ENCODE results near the gene CD82. TPM values are rescaled to one million over a fixed set of nuclear protein-coding genes. Genes with fewer than 3 reads are reported as not detected.
A peak's percentile ranks its signal among the peaks of the same experiment; 100 is the strongest.

Gene CD82
- total RNA-seq, 1 donor from 2014 or later, result 127 TPM

DNA sequence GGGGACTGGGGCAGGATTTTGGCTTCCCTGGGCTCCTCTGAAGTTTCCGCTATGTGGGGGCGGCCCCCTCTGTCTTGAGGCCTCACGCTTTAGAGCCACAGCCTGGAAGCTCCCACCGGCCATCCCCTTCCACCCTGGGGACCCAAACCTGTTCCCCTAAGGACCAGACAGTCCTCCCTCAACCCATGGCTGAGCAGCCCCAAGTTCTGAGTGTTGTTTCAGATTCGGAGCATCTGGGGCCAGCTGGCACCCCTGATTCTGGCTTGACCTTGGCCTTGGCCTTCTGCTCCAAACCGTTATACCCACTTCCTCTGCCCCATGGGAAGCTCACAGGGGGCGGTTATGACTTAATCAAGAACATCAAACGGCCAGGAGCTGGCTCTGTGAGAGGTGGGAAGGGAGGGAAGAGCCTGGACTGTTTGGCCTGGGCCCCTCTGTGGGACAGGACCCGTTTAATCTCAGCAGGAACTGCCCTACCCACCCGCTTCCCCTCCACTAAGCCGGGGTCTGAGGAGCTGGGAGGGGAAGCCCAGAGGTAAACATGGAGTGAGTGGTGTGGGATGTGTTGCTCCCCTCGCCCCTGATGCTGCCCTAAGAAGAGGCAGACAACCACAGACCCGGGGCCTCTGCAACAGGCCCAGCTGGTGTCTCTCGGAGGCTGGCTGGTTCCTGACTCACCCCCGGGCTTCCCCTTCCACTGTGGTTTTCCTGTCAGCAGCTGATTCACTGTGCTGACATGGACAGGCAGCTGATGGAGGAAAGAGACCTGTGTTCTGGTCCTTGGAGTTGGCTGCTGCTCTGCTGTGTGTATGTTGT is 3.4 kb downstream of the CD82 start:
- ATAC-seq (no peak), DNase-seq (ENCODE audit: low spot score) (peak; percentile 79)
- intact Hi-C loops (cut with DNase I), result no loop called here

DNA sequence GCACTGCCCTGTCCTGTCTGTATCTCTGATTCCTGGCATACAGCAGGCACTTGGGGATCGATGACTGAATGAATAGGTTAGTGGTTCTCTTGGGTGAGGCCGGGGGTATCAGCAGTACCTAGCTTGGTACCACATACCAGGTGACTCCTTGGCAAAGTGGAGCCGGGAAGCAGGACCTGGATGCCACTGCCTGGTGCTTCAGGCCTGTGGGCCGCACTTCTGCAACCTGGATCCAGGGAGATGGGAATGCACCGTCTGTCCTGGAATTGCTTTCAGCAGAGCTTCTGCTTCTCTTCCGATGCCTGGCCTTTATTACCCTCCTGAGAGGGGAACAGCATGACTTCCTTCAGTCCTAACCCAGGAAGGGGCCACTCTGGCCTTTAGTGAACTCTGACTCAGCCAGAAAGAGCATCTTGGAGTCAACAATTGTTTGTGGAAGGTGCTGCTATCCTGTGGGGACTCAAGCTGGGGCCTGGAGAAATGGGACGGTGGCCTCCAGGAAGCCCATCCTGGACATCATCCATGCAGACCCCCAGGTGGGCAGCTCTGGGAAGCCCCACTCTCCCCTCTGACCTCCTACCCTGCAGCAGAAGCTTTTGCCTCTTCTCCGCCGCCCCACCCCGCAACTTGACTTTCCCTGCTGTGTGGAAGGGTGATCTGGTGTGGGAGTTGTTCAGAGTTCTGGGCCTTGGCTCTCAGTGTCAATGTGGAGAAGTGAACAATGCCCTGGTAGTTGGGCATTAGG is 5.1 kb downstream of the CD82 start:
- ATAC-seq, result no peak
- no peak for DNase-seq (ENCODE audit: low spot score)
- intact Hi-C loops (cut with DNase I), result no loop called here

DNA sequence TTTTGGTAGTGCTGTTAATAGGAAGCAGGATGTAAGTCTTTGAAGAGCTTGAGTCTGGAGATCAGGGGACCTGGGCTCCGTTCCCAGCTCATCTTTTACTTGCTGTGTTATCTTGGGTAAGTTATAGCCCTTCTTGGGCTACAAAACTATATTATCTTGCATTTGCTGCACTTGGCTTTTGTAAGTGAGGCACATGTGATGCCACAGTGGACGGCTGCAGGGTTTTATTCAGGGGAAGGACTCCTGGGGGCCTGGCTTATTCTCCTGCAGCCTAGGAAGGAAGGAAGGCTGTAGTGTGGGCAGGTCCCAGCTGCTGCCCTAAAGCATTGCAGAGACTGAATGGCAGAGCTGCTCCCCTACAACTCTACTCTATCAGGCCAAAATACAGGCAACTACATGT is 6.4 kb downstream of the CD82 start:
- intact Hi-C loops (cut with DNase I), result no loop called here
- no peak for DNase-seq (ENCODE audit: low spot score)

DNA sequence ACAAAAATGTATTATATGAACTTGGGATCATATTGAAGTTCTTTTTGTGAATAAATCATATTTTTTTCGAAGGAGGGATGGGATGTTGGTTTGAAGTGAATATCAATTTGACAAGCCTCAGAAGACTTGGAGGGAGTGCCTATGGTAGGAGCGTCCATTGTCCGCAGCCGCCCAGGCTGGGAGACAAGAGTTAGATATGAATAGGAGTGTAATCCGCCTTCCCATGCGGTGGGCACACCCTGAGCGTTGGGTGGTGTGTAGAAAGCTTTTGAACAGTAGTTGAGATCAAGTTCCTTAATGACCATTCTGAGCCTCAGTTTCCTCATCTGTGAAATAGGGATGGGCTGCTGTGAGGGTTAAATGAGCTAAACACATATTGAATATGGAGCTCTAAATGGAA is 7.0 kb downstream of the CD82 start:
- intact Hi-C loops (cut with DNase I), result no loop called here

More for the DNA sequence above, 6.4 kb downstream of the CD82 start:
- ATAC-seq, result no peak

DNA sequence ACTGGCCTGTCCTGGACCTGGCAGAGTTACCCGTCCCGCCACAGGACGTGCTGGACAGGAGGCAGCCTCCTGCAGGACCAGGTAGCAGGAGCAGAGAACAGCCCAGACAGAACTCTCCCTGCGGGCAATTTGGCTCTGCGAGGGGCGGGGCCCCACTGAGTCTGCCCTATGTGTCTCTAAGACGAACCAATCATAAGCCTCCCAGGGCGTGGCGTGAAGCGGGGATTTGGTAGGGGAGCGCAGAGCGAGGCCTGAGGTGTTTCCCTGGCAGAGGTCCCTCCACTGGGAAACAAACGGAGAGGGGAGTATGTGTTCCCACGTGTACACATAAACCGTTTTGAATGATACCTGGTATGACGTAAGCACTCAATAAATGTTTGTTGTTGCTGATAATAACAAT is 7.4 kb downstream of the CD82 start:
- no peak for ATAC-seq
- DNase-seq (ENCODE audit: low spot score), result no peak
- intact Hi-C loops (cut with DNase I), result no loop called here

More for the DNA sequence above, 7.0 kb downstream of the CD82 start:
- ATAC-seq, result no peak
- no peak for DNase-seq (ENCODE audit: low spot score)

DNA sequence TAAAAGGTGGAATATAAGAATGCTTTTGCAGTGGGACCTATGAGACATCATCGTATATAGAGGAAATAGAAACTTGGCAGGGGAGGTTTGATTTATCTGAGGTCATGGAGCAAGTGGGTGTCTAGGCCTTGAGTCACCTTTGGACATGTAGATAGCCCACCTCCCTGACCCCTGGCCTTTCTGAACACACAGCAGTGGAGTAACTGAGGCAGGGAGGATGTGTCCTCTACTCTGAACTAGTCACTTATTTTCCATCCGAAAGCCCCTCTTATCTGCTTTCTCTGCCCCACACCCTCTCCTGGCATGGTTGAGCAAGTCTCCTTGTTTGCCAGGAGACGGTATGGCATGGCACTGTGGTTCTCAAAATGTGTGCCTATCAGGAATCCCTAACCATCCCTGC is 7.9 kb downstream of the CD82 start:
- ATAC-seq (no peak), DNase-seq (ENCODE audit: low spot score) (no peak)
- intact Hi-C loops (cut with DNase I), result no loop called here

DNA sequence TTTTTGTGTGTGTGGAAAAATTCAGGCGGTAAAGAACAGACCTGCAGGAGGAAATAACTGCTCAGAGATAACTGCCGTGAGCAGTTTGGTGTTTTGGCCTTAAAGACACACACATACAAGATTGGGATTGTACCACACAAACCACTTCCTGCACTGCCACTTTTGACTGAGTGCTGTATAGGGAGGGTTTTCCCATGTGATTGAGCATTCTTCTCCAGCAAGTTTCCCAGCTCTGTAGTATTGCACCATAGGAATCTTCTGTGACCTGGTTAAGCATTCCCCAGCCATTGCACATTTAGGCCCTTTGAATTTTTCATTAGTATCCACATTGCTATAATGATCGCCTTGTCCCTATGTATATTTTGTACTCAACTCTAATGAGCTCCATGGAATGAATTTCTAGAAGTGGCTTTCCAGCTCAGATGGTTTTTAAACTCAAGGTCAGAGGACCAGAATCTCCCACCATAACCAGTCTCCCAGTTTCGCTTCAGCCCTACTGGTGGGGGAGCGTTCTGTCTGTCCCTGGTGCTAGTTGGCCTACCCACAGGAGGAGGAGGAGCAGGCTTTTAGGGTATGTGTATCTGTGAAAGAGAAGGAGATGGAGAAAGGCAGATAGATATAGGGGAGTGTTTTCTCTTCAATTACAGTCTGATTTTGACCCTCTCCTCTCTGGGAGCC is 9.3 kb downstream of the CD82 start:
- ATAC-seq, result peak; percentile 26
- no peak for DNase-seq (ENCODE audit: low spot score)
- intact Hi-C loops (cut with DNase I), result no loop called here

DNA sequence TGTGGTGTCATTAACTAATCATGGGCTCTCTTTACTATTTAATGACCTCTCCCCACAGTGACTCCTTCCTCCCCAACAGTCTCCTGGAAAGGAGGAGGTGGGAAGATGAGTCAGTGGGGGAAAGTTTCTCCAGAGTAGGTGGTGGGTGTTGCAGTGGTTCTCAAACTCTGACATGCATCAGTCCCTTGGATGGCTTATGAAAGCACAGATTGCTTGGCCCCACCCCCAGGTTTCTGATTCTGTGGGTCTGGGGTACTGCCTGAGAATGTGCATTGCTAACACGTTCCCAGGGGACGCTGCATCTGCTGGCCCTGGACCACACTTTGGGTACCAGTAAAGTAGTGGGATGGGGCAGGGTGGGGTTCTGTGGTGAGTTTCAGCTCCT is 9.8 kb downstream of the CD82 start:
- DNase-seq (ENCODE audit: low spot score), result no peak
- no peak for ATAC-seq
- intact Hi-C loops (cut with DNase I), result no loop called here

DNA sequence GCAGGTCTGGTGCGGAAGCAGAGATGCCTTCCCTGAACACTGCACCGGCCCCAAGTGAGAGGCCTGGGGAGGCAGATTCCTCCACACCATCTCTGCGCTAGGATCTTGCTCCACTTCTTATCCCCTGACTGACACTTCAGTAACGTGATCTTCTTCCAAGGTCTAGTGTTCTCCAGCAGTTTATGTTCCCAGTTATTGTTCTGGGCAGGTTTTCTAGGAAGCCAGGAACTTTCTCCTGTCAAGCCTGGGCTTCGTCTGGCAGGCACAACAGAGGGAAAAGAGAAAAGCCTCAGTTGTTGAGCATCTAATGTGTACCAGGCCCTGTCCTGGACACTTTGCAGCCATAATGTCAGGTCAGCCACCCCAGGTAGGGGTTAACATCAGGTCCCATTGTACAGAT is 10.5 kb downstream of the CD82 start:
- intact Hi-C loops (cut with DNase I), result no loop called here
- no peak for DNase-seq (ENCODE audit: low spot score)
- ATAC-seq, result no peak

DNA sequence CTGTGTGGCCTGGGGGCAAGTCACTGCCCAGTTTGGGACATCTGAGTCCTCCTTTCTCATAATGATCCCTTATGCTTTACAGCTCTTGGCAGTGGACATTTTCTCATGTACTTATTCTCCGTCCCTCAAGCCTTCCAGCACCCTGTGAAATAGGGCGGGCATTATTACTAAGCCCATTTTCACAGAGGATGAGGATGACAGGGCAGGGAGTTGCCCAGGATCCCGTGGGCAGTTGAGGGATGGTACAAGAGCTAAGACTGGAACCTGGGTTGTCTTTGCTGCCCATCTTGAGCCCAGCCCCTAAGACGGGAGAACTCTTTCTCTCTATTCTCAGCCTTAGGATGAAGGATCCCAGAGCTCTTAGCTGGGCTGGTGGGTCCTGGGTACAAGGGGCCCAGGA is 11.2 kb downstream of the CD82 start:
- no peak for ATAC-seq
- DNase-seq (ENCODE audit: low spot score), result no peak
- intact Hi-C loops (cut with DNase I), result no loop called here

DNA sequence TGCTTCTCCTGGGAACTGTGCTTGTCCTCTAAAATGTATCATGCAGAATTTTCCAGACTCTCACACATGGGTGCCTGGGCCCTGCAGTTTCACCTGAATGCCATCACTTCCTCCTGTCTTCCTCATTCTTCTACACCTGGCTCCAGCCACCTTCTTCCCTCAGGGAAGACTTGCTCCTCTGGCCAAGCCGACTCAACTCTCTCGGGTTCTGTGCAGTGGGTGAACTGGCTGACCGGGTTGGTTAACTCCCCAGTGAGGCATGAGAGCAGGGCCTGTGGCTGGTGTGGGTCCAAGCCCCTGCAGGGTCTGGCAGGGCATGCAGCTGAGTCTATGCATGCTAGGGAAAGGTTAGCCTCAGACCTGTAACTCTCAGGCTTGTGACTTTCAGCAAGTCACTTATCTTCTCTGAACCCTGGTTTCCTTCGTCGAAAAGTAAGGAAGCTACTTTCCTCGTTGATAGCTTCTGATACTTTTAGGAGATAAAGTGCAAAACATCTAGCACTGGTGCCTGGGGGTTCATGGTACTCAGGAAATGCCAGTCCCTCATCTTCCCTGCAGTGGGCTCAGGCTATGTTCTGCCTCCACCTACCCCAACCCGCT is 11.9 kb downstream of the CD82 start:
- DNase-seq (ENCODE audit: low spot score) (no peak), ATAC-seq (no peak)
- intact Hi-C loops (cut with DNase I), result no loop called here

DNA sequence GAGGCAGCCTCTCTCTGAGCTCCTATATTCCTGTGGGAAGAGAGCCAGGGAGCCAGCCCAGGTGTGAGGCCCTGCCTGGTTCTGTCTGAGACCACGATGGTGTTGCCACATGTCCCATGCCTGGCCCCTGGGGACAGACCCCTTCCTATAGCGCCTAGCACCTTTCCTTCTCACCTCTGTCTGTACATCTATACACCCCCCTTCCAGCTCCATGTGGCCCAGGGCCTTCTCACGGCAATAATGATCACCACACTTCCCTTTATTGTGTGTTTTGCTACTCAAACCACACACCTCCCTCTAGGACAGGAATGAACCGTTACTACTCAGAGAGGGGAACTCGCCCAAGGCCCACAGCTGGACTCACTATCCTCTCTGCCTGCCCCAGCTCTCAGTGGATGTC is 12.8 kb downstream of the CD82 start:
- no peak for ATAC-seq
- intact Hi-C loops (cut with DNase I), result no loop called here

DNA sequence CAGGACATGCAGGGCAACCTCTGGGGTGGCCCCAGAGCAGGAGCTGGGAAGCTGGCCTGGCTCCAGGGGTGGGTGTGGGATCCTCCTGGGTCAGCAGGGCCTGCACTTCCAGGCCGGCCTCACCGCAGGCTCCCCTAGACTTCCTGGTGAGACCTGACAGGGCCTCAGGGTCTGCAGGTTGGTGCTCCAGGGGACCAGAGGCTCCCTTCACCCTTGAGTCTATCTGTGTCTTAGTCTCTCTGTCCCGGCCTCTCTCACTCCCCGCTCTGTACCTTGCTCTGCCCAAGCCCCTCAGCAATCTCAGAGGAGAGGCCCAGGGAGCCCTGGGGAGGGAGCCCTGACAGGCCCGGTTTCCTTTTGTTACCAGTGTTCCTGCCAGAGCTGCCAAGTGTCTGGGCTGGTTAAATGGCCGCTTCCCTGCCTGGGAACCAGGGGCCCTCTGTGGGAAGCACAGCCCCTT is 13.9 kb downstream of the CD82 start:
- no peak for ATAC-seq
- intact Hi-C loops (cut with DNase I), result no loop called here
- DNase-seq (ENCODE audit: low spot score), result no peak

More for the DNA sequence above, 12.8 kb downstream of the CD82 start:
- no peak for DNase-seq (ENCODE audit: low spot score)

DNA sequence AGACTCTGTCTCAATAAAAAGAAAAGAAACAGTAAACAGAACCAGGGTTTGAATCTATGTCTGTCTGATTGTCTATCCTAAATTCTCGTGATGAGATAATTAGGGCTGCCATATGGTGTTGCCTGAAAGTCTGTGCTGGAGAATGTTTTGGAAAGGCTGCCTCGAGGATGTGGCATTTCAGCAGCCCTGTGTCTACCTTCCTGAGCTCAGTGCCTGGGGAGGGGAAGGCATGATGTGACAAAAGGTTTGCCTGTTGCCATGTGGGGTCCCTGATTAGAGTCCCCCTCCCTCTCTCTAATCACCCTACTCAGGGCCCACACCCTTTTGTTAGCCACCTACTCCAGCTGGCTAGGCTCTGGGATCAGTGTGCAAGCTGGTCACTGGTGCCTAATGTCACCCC is 15.2 kb downstream of the CD82 start:
- no peak for DNase-seq (ENCODE audit: low spot score)
- intact Hi-C loops (cut with DNase I), result no loop called here

DNA sequence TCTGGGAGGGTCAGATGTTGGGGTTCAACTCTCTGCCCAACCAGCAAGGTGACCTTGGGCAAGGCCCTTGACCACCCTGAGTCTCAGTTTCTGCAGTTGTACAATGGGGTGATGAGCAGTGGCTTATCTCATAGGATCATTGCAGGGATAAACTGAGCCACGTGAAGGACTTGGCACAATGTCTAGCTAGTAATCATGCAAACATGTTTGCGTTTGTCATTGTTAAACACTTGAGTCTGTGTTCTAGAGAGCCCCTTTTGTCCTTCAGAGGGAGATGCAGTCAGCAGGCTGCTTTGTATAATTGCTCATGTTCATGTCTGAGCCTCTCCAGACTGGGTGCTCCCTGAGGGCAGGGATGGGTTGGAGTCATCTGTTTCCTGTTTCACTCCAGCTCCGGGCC is 15.8 kb downstream of the CD82 start:
- intact Hi-C loops (cut with DNase I), result no loop called here
- ATAC-seq (no peak), DNase-seq (ENCODE audit: low spot score) (no peak)

More for the DNA sequence above, 15.2 kb downstream of the CD82 start:
- ATAC-seq, result no peak

DNA sequence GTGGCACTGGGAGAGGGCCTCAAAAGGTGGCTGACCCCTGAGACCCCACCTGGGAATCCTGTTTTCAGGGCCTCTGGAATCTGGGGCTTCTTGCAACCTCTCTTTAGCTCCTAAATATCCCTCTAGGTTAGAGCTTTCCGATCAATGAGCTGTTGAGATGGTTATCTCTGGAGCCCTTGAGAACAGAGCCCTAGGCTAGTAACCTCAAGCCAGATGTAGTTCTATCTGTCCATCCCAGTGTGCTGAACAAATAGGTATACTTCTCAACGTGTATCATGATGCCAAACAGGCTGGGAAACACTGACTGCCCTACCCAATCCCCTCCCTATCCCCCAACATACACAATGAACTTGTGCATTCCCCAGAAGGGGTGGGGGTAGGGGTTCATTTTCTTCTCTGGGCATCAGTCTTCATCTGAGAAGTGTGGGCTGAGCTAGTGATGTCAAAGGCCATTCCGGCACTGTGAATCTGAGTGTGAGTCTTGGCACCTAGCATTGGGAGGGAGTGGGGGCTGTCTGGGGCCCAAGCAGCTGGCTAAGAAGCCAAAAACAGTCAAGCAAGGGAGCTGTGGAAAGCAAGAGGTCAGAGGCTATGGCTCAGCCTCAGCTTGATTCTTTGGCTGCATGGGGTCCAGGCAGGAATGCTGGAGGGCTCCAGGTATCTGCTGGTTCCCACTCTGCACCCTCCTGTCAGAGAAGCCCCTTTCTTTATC is 17.3 kb downstream of the CD82 start:
- ATAC-seq (no peak), DNase-seq (ENCODE audit: low spot score) (no peak)
- intact Hi-C loops (cut with DNase I), result no loop called here

DNA sequence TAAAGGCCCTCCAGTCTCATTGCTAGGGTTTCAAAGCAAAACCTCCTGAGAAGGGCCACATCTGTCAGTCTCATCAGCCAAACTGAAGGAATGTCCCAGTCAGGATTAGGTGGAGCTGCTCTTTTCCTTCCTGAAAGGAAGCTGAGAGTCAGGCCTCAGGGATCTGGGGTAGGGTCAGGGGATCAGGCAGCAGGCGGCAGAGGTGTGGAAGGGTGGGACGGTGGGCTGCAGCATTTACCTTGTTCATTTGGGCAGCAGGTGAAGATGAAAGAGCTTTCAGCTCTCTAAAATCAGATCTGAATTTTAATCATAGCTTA is 17.8 kb downstream of the CD82 start:
- DNase-seq (ENCODE audit: low spot score), result no peak
- ATAC-seq, result no peak
- intact Hi-C loops (cut with DNase I), result no loop called here

DNA sequence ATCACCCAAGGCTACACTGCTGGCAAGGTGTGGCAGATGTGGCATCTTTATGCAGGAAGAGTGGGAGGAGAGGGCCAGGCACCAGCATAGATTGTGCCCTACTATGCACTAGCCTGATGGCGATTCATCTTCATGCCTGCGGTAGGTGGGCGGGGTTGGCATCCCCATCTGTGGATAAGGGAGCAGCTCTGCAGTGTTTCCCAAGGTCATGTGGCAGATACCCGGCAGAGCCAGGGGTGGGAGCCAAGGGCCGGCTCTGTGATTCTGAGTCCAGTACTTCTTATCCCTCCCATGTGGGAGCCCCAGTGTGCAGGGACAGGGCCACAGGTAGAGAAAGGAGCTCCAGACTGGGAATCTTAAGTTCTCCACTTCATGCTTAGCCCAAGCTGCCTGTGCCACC is 20.0 kb downstream of the CD82 start:
- no peak for ATAC-seq
- no peak for DNase-seq (ENCODE audit: low spot score)
- intact Hi-C loops (cut with DNase I), result no loop called here

DNA sequence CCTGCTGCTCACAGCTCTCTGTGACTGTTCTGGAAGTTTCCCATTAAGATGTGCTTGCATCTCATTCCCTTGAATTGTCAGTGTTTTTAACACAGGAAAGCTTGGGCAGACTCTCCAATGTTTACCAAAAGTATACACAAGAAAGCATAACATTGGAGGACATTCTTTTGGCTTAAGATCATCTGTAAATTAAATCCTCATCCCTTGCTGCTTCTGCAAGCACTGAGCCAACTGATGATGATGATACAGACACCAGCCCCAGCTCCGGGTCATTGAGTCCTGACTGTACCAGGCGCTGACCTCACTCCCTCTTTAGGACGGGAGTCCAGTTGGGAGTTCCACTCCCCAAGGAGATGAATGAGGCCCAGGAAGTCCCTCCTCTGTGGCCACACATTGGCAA is 23.8 kb downstream of the CD82 start:
- no peak for ATAC-seq
- no peak for DNase-seq (ENCODE audit: low spot score)
- intact Hi-C loops (cut with DNase I), result no loop called here
